GM23248 (cell line): ENCODE results near the gene L2HGDH.

Experiments used
- EZH2 ChIP-seq: fragments of 200-600 bp; sonication (generic); IDR thresholded peaks from 2 replicates; pipeline ENCODE4 v1.6.1; 2018; ENCODE audit warnings: antibody characterized with exemption, mild to moderate bottlenecking; ENCODE audit not compliant: insufficient read depth, poor library complexity, severe bottlenecking
- EZH2phosphoT487 ChIP-seq: fragments of 200-600 bp; sonication (generic); IDR thresholded peaks from 2 replicates; pipeline ENCODE4 v1.6.1; 2018; ENCODE audit warnings: antibody characterized with exemption, moderate library complexity, mild to moderate bottlenecking, low read depth; ENCODE audit not compliant: insufficient read depth

DNA sequence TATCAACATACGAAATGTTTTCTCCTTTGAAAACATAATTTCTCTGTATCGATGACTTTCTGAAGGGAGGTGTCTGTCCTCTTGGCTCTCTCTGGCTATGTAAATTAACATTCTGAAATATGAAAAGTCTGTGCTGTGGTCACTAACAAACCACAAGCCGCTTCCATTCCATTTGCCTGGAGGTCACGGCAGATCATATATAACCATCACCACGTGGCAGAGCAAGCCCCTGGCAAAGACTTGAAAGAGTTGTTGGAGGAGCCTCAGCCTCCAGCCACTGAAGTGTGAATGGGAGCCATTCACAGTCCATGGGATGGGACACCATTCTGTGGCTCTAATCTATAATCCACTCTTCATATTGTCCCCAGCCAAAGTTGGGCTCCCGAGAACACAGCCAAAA lies 45.1 kb upstream of the L2HGDH start:
- TF ChIP-seq EZH2 (no peak), EZH2phosphoT487 (no peak)
